SK-N-MC (cell line): Measurements from ENCODE around the gene PEX5L.

Experiments used
- EZH2 ChIP-seq: fragments of 200-600 bp; sonication (generic); IDR thresholded peaks from one replicate; pipeline ENCODE4 v1.6.1; 2017; ENCODE audit warnings: antibody characterized with exemption
- POLR2AphosphoS5 ChIP-seq: IDR thresholded peaks from 2 replicates; pipeline ENCODE4 v1.6.1; 2012; ENCODE audit warnings: mild to moderate bottlenecking, low read depth, low read length, borderline replicate concordance

DNA sequence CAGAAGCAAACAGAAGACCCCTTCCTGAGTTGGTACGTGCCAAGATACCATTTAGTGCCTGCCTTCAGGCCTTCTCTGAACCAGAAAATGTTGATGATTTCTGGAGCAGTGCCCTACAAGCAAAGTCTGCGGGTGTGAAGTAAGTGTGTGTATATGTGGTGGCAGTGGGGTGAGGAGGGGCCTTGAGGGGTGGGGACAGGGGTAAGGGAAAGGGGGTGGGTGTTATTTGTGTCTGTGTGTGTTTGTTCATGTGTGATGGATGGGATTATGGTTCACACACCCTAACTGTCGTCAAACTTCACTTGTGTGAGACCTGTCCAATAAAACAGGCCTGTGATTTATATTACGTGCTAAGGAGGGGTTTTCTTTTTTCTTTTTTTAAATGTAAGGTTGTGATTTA is 291.7 kb downstream of the PEX5L start:
- TF ChIP-seq EZH2: no peak
- no peak for TF ChIP-seq POLR2AphosphoS5
